Measurements from ENCODE around the gene CSRNP3.

Gene CSRNP3

GRCh38 chr2:165533331-165533730, 63.8 kb downstream of the CSRNP3 start:
- TF ChIP-seq CTCF (IDR thresholded peaks at IDR 0.05; ENCODE audit: insufficient read depth, low read depth, low read length, missing control alignments), result no peak
- H3K4me3 ChIP-seq (ENCODE audit: low read length), result no peak overlapping the region
- no peak for DNase-seq (ENCODE audit: low read depth)

GRCh38 chr2:165535471-165535870, 66.0 kb downstream of the CSRNP3 start:
- no peak overlapping the region for H3K4me3 ChIP-seq (ENCODE audit: low read length)
- DNase-seq (ENCODE audit: low read depth), result no peak
- no peak for TF ChIP-seq CTCF (IDR thresholded peaks at IDR 0.05; ENCODE audit: insufficient read depth, low read depth, low read length, missing control alignments)

GRCh38 chr2:165536851-165537499, 67.5 kb downstream of the CSRNP3 start:
- no peak overlapping the region for H3K4me3 ChIP-seq (ENCODE audit: low read length)
- TF ChIP-seq CTCF (IDR thresholded peaks at IDR 0.05; ENCODE audit: insufficient read depth, low read depth, low read length, missing control alignments), result no peak
- DNase-seq (ENCODE audit: low read depth), result no peak

- no peak for TF ChIP-seq CTCF (IDR thresholded peaks at IDR 0.05; ENCODE audit: insufficient read depth, low read depth, low read length, missing control alignments)
- no peak for DNase-seq (ENCODE audit: low read depth)
- H3K4me3 ChIP-seq (ENCODE audit: low read length), result no peak overlapping the region
These were observed 70.5 kb downstream of the CSRNP3 start for GRCh38 chr2:165539985-165540384.

- TF ChIP-seq CTCF (IDR thresholded peaks at IDR 0.05; ENCODE audit: insufficient read depth, low read depth, low read length, missing control alignments), result no peak
These were observed 75.4 kb downstream of the CSRNP3 start for GRCh38 chr2:165544897-165545296.

GRCh38 chr2:165547900-165548299, 78.4 kb downstream of the CSRNP3 start:
- no peak for TF ChIP-seq CTCF (IDR thresholded peaks at IDR 0.05; ENCODE audit: insufficient read depth, low read depth, low read length, missing control alignments)
- H3K4me3 ChIP-seq (ENCODE audit: low read length), result no peak overlapping the region
- no peak for DNase-seq (ENCODE audit: low read depth)

More at GRCh38 chr2:165544897-165545296, 75.4 kb downstream of the CSRNP3 start:
- no peak overlapping the region for H3K4me3 ChIP-seq (ENCODE audit: low read length)
- no peak for DNase-seq (ENCODE audit: low read depth)

- DNase-seq (ENCODE audit: low read depth), result no peak
- H3K4me3 ChIP-seq (ENCODE audit: low read length), result no peak overlapping the region
- no peak for TF ChIP-seq CTCF (IDR thresholded peaks at IDR 0.05; ENCODE audit: insufficient read depth, low read depth, low read length, missing control alignments)
These were observed 80.1 kb downstream of the CSRNP3 start for GRCh38 chr2:165549619-165550018.
